NCI-H128 (cell line): Measurements from ENCODE around the gene ARSK.

ENCODE experiments used
- DNase-seq: peaks from one replicate; lab custom pipeline; 2025; ENCODE audit not compliant: unreplicated experiment; lab: John Stamatoyannopoulos, UW

The ARSK gene, protein sequence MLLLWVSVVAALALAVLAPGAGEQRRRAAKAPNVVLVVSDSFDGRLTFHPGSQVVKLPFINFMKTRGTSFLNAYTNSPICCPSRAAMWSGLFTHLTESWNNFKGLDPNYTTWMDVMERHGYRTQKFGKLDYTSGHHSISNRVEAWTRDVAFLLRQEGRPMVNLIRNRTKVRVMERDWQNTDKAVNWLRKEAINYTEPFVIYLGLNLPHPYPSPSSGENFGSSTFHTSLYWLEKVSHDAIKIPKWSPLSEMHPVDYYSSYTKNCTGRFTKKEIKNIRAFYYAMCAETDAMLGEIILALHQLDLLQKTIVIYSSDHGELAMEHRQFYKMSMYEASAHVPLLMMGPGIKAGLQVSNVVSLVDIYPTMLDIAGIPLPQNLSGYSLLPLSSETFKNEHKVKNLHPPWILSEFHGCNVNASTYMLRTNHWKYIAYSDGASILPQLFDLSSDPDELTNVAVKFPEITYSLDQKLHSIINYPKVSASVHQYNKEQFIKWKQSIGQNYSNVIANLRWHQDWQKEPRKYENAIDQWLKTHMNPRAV

GRCh38 chr5:95554647-95555548, at the start of gene ARSK, which contains the start of gene SKIC3:
TSS of gene ARSK (plus strand) at chr5:95555101. CDS start at chr5:95555279, 178 bp downstream.
TSS of gene SKIC3 (minus strand) at chr5:95554977. CDS start at chr5:95547150, 7,827 bp downstream.
- DNase-seq, result peak; percentile 84

DNA sequence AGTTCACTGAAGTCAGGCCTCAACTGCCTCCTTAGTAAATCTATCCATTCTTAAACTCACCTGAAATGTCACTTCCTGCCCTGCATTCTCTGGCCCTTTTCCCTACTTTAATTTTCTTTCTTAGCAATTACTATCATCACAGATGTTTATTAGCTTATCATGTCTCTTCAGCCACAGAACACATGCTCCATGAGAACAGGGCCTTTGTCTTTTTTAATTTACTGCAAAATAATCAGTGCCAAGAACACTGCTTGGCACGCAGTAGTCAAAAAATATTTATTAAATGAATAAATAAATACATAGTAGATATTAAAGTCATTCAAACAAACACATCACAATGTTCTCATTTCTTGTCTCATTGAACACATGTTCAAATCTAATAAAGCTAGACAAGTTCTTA, 46.4 kb upstream of the ARSK start:
- no peak for DNase-seq

- no peak for DNase-seq
Measured at GRCh38 chr5:95511606-95512005, 43.3 kb upstream of the ARSK start.

DNA sequence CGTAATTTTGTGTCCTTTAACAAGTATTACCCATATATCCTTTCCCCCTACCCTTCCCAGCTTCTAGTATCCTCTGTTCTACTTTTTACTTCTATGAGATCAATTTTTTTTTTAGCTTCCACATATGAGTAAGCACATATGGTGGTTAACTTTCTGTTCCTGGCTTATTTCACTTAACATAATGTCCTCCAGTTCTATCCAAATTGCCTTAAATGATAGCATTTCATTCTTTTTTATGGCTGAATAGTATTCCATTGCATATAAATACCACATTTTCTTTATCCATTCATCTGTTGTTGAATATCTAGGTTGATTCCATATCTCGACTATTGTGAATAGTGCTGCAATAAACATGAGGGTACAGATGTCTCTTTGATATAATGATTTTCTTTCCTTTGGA, 36.5 kb upstream of the ARSK start:
- DNase-seq, result no peak

DNA sequence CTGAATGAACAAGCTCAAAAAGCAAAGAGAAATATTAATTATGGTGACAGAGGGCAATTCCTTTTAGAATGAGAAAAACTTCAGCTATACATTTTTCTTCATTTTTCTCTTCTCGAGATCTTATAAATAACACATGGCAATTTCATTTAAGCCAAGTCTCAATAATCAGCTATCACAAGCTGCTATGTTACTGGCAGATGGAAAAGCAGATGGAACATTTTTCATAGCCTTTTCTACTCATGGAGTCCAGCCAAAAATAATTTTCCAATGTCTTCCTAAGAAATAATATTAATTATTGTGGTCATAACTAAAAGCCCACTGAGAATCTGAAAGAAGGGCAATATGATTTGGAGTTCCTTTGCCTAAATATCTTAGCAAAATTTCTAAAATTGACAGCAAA, 35.8 kb upstream of the ARSK start:
- no peak for DNase-seq

DNA sequence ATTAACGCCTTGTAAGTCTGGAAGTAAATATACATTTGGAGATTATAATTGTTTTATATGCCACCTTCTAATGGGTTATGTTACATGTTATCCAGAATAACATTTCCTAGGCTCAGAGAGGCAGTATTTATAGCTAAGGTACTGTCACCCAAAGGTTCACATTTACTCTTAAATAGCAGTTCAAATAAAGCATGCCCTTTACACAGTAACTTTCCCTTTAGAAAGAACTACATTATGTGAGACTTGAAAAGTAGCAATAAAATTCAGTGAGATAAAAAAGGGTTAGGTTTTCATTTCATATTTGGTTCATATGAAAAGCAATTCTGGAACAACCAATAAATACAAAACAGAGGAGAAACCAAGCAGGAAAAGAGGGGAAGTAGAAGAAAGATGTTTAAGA, 35.2 kb upstream of the ARSK start:
- DNase-seq, result no peak

GRCh38 chr5:95520206-95520605, 34.7 kb upstream of the ARSK start:
- DNase-seq, result no peak

DNA sequence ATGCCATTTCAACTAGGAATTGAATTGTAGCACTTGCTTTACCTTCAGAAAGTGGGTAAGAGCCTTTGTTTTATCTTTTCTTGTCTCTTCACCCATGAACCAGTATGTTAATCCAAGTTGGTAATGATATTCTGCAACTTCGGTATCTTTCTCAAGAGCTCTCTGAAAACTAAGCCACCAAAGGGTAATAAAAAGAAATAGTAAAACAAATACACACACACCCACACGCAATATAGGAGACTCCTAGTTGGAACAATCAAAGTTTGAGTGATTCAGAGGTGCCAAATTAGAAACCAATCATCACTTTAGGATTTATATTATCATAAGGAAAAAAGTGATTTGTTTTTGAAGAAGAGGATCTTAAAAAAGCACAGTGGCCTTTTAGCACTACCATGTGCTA, 30.5 kb upstream of the ARSK start:
- no peak for DNase-seq

- no peak for DNase-seq
Measured at GRCh38 chr5:95526871-95527270, 28.0 kb upstream of the ARSK start.

DNA sequence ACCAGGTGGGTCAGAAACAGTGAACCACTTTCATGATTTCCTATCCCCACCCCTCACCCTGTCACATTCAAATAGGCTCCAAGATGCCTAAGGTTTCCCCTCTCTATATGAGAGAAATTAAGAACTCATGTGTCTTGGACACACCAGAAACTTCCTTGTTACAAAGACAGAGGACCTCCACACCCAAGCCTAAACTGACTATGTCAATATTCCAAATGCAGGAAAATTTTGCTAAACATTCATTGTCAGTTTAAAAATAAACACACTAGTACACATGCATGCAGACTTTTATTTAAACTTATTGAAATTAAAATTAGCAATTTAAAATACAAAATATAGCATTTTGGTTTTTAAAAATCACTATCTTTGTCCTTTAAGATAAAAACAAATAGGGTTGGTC, 26.3 kb upstream of the ARSK start:
- no peak for DNase-seq

GRCh38 chr5:95530416-95530815, 24.5 kb upstream of the ARSK start:
- no peak for DNase-seq

GRCh38 chr5:95531491-95531890, 23.4 kb upstream of the ARSK start:
- no peak for DNase-seq

- DNase-seq, result no peak
Measured at GRCh38 chr5:95532415-95532814, 22.5 kb upstream of the ARSK start.

GRCh38 chr5:95533106-95533505, 21.8 kb upstream of the ARSK start:
- no peak for DNase-seq

- no peak for DNase-seq
Measured at GRCh38 chr5:95533761-95534160, 21.1 kb upstream of the ARSK start.

- no peak for DNase-seq
Measured at GRCh38 chr5:95537501-95537900, 17.4 kb upstream of the ARSK start.

DNA sequence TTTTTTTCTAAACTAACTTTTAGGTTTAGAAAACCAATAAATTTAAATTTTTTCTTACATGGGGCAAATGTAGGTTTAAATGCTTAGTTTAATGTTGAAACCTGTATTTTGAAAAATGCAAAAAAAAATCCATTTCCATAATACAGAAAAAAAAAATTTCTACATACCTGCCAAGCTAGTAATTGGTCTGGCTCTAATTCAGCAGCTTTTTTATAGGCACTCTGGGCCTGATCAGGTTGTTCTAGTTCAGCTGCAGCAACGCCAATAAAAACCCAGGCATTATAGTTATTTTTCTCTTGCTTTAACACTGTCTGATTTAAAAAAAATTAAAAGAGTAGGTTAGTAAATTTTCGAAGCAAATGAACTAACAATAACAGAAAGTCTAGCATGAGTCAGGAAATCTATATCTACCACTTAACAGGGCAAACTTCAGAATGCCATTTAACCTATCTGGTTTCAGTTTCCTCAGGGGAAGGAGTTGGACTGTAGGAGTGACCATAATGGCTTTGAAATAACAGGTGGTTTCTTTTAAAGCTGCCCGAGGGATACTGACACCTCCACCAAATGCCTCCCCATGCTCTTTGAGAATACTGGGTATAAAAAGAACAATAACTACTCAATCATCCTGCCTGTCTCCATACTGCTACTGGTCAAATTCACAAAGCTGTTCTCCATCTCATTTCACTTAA, 11.7 kb upstream of the ARSK start:
- DNase-seq, result no peak

GRCh38 chr5:95549030-95549429, 5.9 kb upstream of the ARSK start:
- no peak for DNase-seq

DNA sequence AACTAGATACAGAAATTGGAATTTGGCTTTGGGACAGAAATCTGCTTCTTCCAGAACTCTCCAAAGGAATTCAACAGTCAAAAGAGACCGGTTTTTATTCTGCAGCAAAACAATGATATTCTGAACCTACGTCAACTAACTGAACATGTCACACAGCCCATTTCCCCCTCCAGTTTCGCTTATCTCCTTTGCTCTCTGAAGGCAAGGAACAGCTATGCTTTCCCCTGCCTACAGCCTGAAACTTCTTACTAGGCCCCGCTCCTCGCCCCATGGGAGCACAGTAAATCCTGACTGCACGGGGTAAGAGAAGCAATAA, 612 bp upstream of the ARSK start:
- peak; percentile 40 for DNase-seq

DNA sequence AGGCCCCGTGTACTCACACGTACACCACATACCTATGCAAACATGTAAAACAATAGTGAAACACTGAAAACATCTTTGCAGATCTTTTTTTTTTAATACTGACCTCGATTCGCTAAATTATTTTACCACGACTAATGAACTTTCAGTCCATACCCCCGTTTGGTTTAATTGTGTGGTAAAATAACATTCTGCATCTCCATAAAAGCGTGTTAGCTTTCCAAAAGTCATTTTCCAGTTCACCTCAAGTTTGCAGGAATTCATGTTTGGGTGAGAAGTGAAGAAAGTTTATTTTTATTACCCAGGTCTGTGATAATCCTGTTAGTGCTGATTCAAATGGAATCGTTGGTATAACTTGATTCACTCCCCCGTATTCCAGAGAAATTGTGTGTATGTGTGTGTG, 652 bp downstream of the ARSK start:
- DNase-seq, result no peak

GRCh38 chr5:95557841-95558240, 2.9 kb downstream of the ARSK start:
- DNase-seq, result no peak
